K562 treated with DMSO at 1 percent for 24 hours (cell line): ENCODE data around the gene LRRIQ3. TPM values are rescaled to one million over a fixed set of nuclear protein-coding genes. Genes with fewer than 3 reads are reported as not detected.

ENCODE experiments used
- total RNA-seq: library from RNA; unstranded; fragments of 300-600 nt; gene quantifications from 2 replicates; pipeline ENCODE4 v1.2.3, GENCODE V29; 2022; ENCODE audit warnings: low read depth; ENCODE audit not compliant: insufficient read depth

LRRIQ3 gene
- total RNA-seq: 0.61 and 1.2 TPM in 2 replicates

GRCh38 chr1:74197657-74198552, at the start of gene LRRIQ3, which contains the start of gene FPGT:
Gene LRRIQ3 (minus strand): TSS chr1:74198176. CDS start chr1:74183684, 14,492 bp downstream.
Gene FPGT (plus strand): TSS chr1:74198242. CDS start chr1:74198279, 37 bp downstream.

GRCh38 chr1:74235153-74235552, 37.2 kb upstream of the LRRIQ3 start, which contains the start of gene TNNI3K:
Gene TNNI3K (plus strand): TSS chr1:74235387. CDS start chr1:74235452, 65 bp downstream.

Other genes starting within 250 kb of the LRRIQ3 start
- 12.9 and 13.5 TPM in 2 replicates for gene FPGT, start 66 bp upstream of the LRRIQ3 start, total RNA-seq
- 0.32 TPM in 1 of 2 replicates, not detected in the other for gene TNNI3K, start 37.2 kb upstream of the LRRIQ3 start, total RNA-seq